Esophagus squamous epithelium (tissue), 4 donors: ENCODE results near the gene RRP1.

Experiments
- CTCF ChIP-seq, 6 experiments: fragments of 450-650 bp in 4 of 6; fragments of 200-600 bp in 2 of 6; sonication (generic) in 2 of 6; IDR thresholded peaks; one replicate each; pipeline ENCODE4 v1.5.1; 2016 to 2019; ENCODE audit warnings: antibody characterized with exemption in 6 of 6, mild to moderate bottlenecking in 4 of 6, moderate library complexity in 4 of 6
- POLR2A ChIP-seq, 4 donors: fragments of 450-650 bp; IDR thresholded peaks; one replicate each; pipeline ENCODE4 v1.6.1; 2017; ENCODE audit warnings: antibody characterized with exemption in 4 of 4, mild to moderate bottlenecking in 4 of 4, moderate library complexity in 3 of 4

GRCh38 chr21:43809853-43810504 is 20.6 kb downstream of the RRP1 start:
- TF ChIP-seq CTCF (IDR thresholded peaks at IDR 0.05) (no peak), POLR2A (IDR thresholded peaks at IDR 0.05) (no peak)
